Stimulated activated CD4-positive, alpha-beta T cell treated with anti-CD3 and anti-CD28 coated beads, Interleukin-1b, Interleukin-23, amount 100 ng/mL, for 24 hours (primary cell): ENCODE measurements around the gene OR4D11.
"Not testable (repeated sequence)": the region's sequence is repeated elsewhere in the genome, so short reads cannot be mapped to it uniquely, and the experiment has no call there.

ENCODE experiments used
- DNase-seq, 4 experiments: peaks; one replicate each; pipeline ENCODE4 v3.0.0-alpha.2; 2020; ENCODE audit warnings: low read depth in 4 of 4, low spot score in 1 of 4

OR4D11 gene

GRCh38 chr11:59547605-59548308 lies 44.4 kb downstream of the OR4D11 start:
- DNase-seq: not testable (repeated sequence)

DNA sequence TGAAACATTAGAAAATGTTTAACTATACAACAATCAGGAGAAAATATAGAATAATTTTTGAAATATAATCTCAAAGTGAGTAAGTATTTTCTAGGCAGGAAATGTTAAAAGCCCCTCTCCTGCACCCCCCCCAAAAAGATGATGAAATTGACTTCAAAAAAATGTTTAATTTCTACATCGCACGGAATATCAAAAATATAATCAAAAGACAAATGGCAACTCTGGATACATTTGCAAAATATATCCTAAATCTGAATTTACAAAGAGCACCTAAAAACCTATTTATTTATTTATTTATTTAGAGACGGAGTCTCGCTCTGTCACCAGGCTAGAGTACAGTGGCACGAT lies 44.9 kb downstream of the OR4D11 start:
- no peak for DNase-seq

- DNase-seq: peak; percentile 70 to 88 (median 84)
Measured at GRCh38 chr11:59550368-59550841, 47.0 kb downstream of the OR4D11 start.

GRCh38 chr11:59550842-59551658 lies 47.7 kb downstream of the OR4D11 start:
- peak; percentile 62 to 82 (median 79) for DNase-seq

GRCh38 chr11:59551659-59552521 lies 48.5 kb downstream of the OR4D11 start:
- no peak for DNase-seq

DNA sequence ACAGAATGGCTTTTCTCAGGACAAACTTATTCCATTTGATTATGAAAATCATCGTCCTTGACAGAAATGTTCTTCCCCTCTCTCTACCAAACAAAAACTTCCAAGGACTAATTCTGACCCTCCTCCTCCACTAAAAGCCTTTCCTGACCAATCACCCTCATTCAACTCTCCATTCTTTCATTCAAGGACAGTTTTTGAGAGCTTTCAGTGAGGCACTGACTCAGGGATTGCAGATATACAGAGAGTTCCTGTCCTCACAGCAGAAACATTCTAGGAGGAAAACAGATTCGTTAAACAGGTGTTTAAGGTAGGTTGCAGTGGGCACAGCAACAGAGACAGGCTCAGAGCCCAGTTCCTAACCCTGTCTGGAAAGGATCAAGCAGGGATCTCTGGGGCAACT lies 49.5 kb downstream of the OR4D11 start:
- no peak for DNase-seq

- no peak for DNase-seq
Measured at GRCh38 chr11:59553323-59553722, 49.9 kb downstream of the OR4D11 start.
